HG02981 (cell line): ENCODE data around the gene AKR7A3.
"Not testable (repeated sequence)": the region's sequence is repeated elsewhere in the genome, so short reads cannot be mapped to it uniquely, and the experiment has no call there.

Experiments
- ATAC-seq: cut with Tn5 transposase; IDR thresholded peaks from one replicate; pipeline ENCODE4 v1.9.1; 2021; ENCODE audit warnings: mild to moderate bottlenecking, moderate library complexity; ENCODE audit not compliant: unreplicated experiment

AKR7A3 gene

GRCh38 chr1:19288324-19289241, at the start of gene AKR7A3:
AKR7A3 (minus strand) TSS chr1:19288770; CDS start chr1:19288709, 61 bp downstream.
- not testable (repeated sequence) for ATAC-seq

DNA sequence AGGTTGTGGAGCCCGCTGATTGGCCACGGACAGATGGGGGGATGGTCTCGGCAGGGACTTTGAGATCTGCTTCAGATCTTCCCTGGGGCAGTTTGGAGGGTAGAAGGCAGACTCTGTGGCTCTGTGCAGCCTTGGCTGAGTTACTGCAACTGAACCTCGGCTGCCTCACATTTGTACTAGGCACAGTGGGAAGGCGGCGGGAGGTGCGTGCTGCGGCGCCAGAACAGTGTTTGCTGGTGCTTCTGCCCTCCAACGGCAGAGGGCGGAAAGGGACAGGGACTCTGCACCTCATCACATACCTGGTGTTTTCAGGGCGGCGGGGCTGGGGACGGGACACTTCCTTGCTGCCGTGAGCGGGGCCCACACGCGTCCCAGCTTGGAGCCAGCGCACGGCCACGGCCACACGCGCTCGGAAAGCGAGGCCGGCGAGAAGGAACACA, 49.8 kb upstream of the AKR7A3 start:
- no peak for ATAC-seq

GRCh38 chr1:19337289-19337688, 48.7 kb upstream of the AKR7A3 start:
- no peak for ATAC-seq

- ATAC-seq: no peak
These were observed 48.0 kb upstream of the AKR7A3 start for GRCh38 chr1:19336543-19336942.

DNA sequence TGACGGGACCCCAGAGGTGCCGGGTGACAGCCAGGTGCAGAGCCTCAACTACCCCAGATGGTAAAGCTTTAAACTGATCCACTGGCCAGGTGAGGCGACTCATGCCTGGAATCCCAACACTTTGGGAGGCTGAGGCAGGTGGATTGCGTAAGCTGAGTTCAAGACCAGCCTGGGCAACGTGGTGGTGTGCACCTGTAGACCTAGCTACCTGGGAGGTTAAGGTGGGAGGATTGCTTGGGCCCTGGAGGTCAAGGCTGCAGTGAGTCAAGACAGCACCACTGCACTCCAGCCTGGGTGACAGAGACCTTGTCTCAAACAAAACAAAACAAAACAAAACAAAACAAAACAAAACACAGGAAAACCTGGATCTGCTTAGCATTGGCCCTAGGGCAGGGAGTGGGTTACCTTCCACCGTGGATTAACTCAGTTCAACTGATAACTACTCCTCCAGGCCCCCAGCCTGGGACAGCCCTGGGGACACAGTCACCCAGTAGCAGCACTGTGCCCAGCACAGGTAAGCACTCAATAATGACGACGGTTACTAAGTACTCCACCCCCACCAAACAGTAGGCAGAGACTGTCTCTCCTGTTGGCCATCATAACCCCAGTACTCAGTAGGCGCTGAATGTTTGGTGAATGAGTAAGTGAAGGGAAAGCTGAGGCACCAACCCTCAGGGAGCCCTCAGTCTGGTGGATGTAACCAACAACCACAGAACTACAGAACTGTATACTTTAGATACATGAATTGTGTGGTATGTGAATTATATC, 45.2 kb upstream of the AKR7A3 start:
- no peak for ATAC-seq

GRCh38 chr1:19332832-19333231, 44.3 kb upstream of the AKR7A3 start:
- no peak for ATAC-seq

DNA sequence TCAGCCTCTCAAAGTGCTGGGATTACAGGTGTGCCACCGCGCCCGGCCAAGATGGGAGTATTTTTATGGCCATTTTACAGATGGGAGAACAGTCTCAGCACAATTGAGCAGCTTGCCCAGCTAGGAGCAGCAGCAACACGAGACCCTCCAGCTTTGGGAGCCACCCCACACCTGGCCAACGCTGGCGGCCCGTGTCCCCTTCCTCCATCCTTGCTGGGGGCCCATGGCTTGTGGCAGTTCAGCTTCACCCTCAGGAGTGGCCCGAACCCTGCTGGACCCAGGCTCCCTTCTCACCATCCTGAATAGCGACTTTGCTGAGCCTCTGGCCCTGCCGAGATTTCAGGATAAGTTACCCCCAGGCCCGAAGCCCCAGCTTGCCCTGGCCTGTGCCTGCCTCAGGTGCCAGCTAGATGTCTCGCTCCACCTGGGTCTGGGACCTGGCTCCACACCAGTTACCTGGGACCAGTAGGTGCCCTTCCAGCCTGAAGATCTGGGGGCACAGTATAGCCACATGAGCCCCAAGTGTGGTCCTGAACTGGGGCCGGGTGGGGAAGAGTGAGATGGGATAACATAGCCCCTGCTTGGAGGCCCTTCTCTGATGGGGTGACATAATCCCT, 42.8 kb upstream of the AKR7A3 start:
- ATAC-seq: no peak

DNA sequence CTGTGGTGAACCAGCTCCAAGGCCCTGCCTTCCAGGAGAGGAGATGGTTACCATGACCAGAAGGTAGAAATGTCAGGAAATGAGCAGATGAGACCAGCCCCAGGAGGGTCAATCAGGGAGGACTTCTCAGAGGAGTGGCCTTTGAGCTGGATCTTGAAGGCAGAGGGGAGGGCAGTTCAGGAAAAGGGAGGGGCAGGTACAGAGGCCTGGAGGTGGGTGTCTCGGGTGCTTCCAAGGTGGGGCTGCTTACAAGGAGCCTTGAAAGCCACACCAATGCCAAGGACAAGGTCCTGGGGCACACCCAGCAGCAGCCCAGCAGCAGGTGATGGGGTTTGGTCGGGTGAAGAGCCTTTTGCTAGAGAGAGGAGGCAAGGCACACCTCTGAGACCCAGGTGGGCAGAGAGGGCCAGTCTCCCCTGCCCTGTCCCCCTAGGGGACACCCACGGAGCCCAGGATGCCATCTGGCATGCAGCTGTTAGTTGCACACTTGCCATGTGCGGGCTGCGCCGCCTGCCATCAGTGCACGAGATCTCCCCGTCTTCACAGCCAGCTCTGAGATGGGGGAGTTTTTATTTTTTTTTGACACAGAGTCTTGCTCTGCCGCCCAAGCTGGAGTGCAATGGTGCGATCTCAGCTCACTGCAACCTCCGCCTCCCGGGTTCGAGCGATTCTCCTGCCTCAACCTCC, 42.0 kb upstream of the AKR7A3 start:
- no peak for ATAC-seq

DNA sequence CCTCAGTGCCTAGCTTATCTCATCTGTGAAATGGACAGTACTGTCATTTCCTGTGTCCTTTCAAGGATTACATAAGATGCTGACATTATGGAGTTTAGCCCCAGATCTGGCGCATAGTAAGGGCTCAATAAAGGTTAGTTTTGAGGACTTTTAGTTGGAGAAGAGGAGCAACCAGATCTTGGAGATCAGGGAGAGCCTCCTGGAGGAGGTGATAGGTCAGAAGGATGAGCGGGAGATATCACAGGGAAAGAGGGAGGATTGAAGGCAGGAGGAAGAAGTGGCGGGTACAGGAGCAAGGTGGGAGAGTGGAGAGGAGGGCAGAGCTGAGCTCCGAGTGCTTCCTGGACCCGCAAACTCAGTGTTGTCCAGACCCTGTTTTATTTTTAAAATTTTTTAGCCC, 41.0 kb upstream of the AKR7A3 start:
- ATAC-seq: no peak

GRCh38 chr1:19329188-19329587, 40.6 kb upstream of the AKR7A3 start:
- no peak for ATAC-seq

DNA sequence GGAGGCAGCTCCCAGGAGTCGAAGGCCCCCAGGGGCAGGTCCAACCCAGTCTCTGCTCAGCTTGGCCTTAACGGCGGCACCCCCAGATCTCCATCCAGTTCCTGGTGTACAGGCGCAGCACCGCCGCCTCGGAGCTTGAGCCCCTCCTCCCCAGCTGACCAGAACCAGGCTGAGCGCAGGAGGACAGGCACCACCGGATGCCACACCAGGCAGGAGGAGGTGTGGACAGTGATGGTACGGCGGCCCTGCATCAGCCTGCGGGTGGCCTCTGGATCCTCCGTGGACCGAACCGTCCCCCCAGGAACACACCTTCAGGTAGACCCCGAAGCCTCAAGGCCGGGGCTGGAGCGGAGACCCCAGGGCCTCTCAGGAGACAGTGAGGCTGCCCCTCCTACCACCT, 39.9 kb upstream of the AKR7A3 start:
- no peak for ATAC-seq

DNA sequence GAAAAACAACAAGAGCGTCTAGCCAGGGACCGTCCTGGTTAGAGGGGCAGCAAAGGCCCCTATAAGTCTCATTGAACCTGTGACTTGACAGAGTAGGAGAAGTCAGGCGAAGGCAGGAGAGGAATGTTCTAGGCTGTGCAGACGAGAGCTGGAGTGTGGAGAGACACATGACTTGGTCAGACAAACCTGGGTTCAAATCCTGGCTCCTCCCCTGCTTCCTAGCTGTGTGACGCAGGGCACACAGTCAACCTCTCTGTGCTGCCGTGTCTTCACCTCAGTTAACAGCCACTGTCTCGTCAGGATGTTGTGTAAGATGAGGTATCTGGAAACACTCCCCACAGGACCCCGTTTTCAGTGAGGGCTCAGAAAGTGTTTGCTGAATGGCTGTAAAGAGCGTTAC, 39.2 kb upstream of the AKR7A3 start:
- no peak for ATAC-seq

- ATAC-seq: no peak
These were observed 38.7 kb upstream of the AKR7A3 start for GRCh38 chr1:19327301-19327700.

DNA sequence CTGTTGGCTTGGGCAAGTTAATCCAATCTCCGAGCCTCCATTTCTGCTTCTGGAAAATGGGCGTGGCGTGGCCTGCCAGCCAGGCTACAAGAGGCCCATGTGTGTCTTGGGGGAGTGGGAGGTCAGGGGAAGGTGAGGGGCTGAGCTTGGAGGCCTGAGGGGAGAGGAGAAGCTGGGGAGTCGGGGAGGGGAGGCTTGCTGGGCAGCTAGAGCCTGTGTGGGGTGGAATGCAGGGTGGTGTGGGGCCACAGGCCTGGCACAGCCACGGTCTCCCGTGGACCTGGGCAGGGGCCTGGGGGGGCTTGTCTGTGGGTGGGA, 38.1 kb upstream of the AKR7A3 start:
- no peak for ATAC-seq

- ATAC-seq: no peak
These were observed 37.6 kb upstream of the AKR7A3 start for GRCh38 chr1:19325958-19326747.

DNA sequence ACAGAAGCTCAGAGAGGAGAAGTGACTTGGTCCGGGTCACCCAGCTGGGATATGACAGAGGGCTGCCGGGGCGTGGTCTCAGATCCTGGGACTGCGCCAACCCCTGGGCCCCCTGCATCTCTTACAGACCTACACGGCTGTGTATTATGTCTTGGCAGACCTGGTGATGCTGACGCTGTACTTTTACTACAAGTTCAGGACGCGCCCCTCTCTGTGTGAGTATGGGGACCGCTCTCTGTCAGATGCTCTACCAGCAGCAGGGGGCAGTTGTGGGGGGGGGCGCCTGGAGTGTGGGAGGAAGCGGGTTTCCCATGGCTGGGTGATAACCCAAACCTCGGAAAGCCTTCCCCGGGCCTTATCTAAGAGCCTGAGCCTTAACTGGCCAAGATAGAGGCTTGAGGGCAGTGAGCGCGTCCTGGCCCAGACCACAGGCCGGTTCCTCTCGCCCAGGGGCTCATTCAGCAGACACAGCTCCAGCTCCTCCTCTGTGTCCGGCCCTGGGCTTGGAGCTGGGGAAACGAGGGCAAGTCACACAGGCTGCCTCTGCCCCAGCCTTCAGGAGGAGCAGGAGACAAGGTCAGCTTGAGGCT, 36.9 kb upstream of the AKR7A3 start:
- ATAC-seq: no peak

DNA sequence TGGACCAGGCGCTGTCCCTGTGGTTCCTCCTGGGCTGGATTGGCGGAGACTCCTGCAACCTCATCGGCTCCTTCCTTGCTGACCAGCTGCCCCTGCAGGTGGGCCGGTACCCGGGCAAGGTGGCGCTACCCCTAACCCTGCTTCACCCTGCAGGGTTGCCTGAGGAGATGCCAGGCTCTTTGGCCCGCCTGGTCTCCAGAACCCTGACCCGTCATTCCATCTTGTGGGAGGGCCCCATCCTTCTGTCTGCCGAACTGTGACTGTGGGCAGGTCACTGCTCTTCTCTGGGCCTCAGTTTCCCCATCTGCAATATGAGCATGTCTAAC, 36.1 kb upstream of the AKR7A3 start:
- ATAC-seq: no peak

GRCh38 chr1:19323987-19324664, 35.6 kb upstream of the AKR7A3 start:
- ATAC-seq: no peak

DNA sequence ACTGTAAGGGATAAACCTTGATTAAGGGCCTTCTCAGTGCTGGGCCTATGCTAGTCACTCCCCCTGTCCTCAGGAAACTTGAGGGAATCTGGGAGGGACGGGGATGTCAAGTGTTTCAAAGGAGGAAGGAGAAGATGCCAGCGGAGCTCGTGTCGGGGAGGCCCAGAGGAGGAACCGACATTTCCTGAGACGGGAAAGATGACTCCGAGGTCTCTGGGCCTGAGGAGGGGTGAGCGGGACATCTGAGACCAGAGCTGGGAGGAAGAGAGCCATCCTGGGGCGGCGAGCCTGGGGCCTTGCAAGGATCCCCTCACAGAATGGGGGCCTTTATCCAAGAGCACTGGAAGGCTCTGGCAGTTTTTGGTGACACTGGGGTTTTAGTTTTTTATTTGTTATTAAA, 33.9 kb upstream of the AKR7A3 start:
- no peak for ATAC-seq

GRCh38 chr1:19321071-19321470, 32.5 kb upstream of the AKR7A3 start:
- ATAC-seq: no peak
